Psoas muscle (tissue), 8 donors: Measurements from ENCODE around the gene KATNBL1. TPM values are rescaled to one million over a fixed set of nuclear protein-coding genes. Genes with fewer than 3 reads are reported as not detected.
"Not testable (repeated sequence)": the region's sequence is repeated elsewhere in the genome, so short reads cannot be mapped to it uniquely, and the experiment has no call there.

ENCODE experiments used
- ATAC-seq, 4 donors: fragments of 200-7000 bp; cut with Tn5 transposase; one replicate each; pipeline ENCODE4 v1.9.1; 2020; ENCODE audit warnings: moderate library complexity in 3 of 4, mild to moderate bottlenecking in 2 of 4
- DNase-seq, 2 donors: peaks; one replicate each; pipeline ENCODE4 v3.0.0-alpha.2; 2020
- H3K27ac ChIP-seq: fragments of 200-600 bp; one replicate; pipeline ENCODE4 v1.8.0; 2022
- H3K27me3 ChIP-seq, 3 donors: fragments of 200-600 bp in 1 of 3; one replicate each; pipeline versions ENCODE4 v1.6.1 to v1.8.0; 2013 to 2022; ENCODE audit warnings: low read length in 2 of 3, mild to moderate bottlenecking in 2 of 3, moderate library complexity in 1 of 3; ENCODE audit not compliant: insufficient read depth in 3 of 3
- H3K36me3 ChIP-seq, 2 donors: fragments of 200-600 bp in 1 of 2; one replicate each; pipeline versions ENCODE4 v1.6.1 to v1.8.0; 2013 to 2022; ENCODE audit warnings: low read depth in 1 of 2, mild to moderate bottlenecking in 1 of 2, moderate library complexity in 1 of 2; ENCODE audit not compliant: insufficient read depth in 1 of 2
- H3K4me1 ChIP-seq: fragments of 200-600 bp; one replicate; pipeline ENCODE4 v1.8.0; 2022
- H3K4me3 ChIP-seq: fragments of 200-600 bp; one replicate; pipeline ENCODE4 v1.8.0; 2022; ENCODE audit warnings: mild to moderate bottlenecking
- H3K9me3 ChIP-seq: fragments of 200-600 bp; one replicate; pipeline ENCODE4 v1.8.0; 2022
- CTCF ChIP-seq: fragments of 200-600 bp; IDR thresholded peaks from one replicate; pipeline ENCODE4 v1.8.0; 2022; ENCODE audit warnings: antibody characterized with exemption
- WGBS, 3 donors: extraction: QIAGEN DNeasy Blood & Tissue Kit; methylation state at CpG; one replicate each; pipeline versions ENCODE4 v1.1.6 to v1.1.7; 2013; 5-methylcytosine and 5-hydroxymethylcytosine counted together
- intact Hi-C, 2 donors: fragments of 100-400 bp; cut with DNase I; formaldehyde crosslinking; loops; one replicate each; pipeline versions ENCODE4 v1.11.0 to v1.14.2; 2022
- polyA plus RNA-seq, 3 donors: library from polyadenylated mRNA; stranded (reverse); fragments of 200-250 nt; gene quantifications; one replicate each; pipeline ENCODE4 v1.2.3, GENCODE V29; 2013
- total RNA-seq, 4 donors: library from RNA; stranded (reverse); fragmentation: NEBNext Ultra II Directional in 2 of 4; extraction: Animal tissue kit (Norgen Biotek cat#: 25700) in 2 of 4; gene quantifications; one replicate each; pipeline versions ENCODE4 v1.2.1 to v1.2.4, GENCODE V29; 2021 to 2023
- donor health status: healthy with polysubstance abuse.
- donor health status: DM: no; HTN: no; CAD: no; lungs with moderate emphysema.
- donor health status: Bipolar disorder and iron deficiency.
- donor health status: healthy.
- donor health status: DM: yes; HTN: yes; CAD: no.
- donor health status: DM: no; HTN: no; CAD: no.
- donor health status: DM: no; HTN: no; CAD: no.
- donor health status: DM: yes; HTN: yes; CAD: no.

The KATNBL1 gene
- total and polyA plus RNA-seq, 7 donors = 10.4 to 22.3 (median 17.3) TPM

GRCh38 chr15:34188711-34189110 is 21.2 kb downstream of the KATNBL1 start:
- no peak for ATAC-seq

DNA sequence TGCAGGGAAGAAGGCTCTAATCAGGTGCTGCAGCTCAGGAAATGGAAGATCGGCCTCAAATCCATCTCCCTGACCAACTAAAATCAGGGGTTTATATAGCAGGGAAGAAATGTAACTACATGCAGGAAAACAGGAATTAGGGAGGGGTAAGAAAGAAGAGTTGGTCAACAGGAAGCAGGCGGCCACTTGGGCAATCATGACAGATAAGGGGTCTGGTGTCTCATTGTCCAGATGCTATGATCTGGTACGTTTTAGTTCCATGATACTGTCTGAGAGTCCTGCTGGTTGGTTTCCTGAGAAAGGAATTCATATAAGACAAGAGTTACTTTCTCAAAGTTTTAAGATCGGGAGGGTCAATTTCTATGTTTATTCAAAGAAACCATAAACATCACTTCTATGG is 24.2 kb downstream of the KATNBL1 start:
- intact Hi-C loops = no loop called here
- 74 to 96% (median 77%) methylated on average over 4 of the region's 4 CpGs for WGBS, 3 donors
- no peak for TF ChIP-seq CTCF
- H3K36me3 ChIP-seq = no peaks in the 10 kb centered on the region
- no peak overlapping the region for H3K4me3 ChIP-seq
- no peaks in the 10 kb centered on the region for H3K27me3 ChIP-seq
- peaks cover 6% of the 10 kb centered on the region for H3K4me1 ChIP-seq
- H3K27ac ChIP-seq = no peak overlapping the region
- ATAC-seq (no peak), DNase-seq (no peak)
- no peaks in the 10 kb centered on the region for H3K9me3 ChIP-seq

More at GRCh38 chr15:34188711-34189110, 21.2 kb downstream of the KATNBL1 start:
- Histone ChIP-seq H3K9me3 (no peaks in the 10 kb centered on the region), H3K4me3 (no peak overlapping the region), H3K4me1 (peaks cover 6% of the 10 kb centered on the region), H3K36me3 (no peaks in the 10 kb centered on the region), H3K27ac (no peak overlapping the region), H3K27me3 (no peaks in the 10 kb centered on the region)
- no peak for TF ChIP-seq CTCF
- DNase-seq = no peak
- 77 to 80% (median 78%) methylated on average over 5 of the region's 5 CpGs for WGBS, 3 donors
- intact Hi-C loops = no loop called here

- intact Hi-C loops = no loop called here
- H3K36me3 ChIP-seq = no peaks in the 10 kb centered on the region
- DNase-seq = no peak
- 51 to 66% (median 54%) methylated on average over 4 of the region's 4 CpGs for WGBS, 3 donors
- no peaks in the 10 kb centered on the region for H3K27me3 ChIP-seq
- ATAC-seq = no peak
- H3K4me3 ChIP-seq = no peak overlapping the region
- no peaks in the 10 kb centered on the region for H3K9me3 ChIP-seq
- no peak for TF ChIP-seq CTCF
- peaks cover under 1% of the 10 kb centered on the region for H3K4me1 ChIP-seq
- no peak overlapping the region for H3K27ac ChIP-seq
Measured at GRCh38 chr15:34182942-34183341, 27.0 kb downstream of the KATNBL1 start.

GRCh38 chr15:34179234-34179633 is 30.7 kb downstream of the KATNBL1 start:
- Histone ChIP-seq H3K9me3 (no peaks in the 10 kb centered on the region), H3K27ac (no peak overlapping the region), H3K4me3 (no peak overlapping the region), H3K27me3 (no peaks in the 10 kb centered on the region), H3K36me3 (no peaks in the 10 kb centered on the region), H3K4me1 (no peaks in the 10 kb centered on the region)
- whole genome bisulfite sequencing, 3 donors = 78 to 89% (median 83%) methylated on average over 3 of the region's 3 CpGs
- DNase-seq (no peak), ATAC-seq (no peak)
- intact Hi-C loops = no loop called here
- TF ChIP-seq CTCF = no peak

DNA sequence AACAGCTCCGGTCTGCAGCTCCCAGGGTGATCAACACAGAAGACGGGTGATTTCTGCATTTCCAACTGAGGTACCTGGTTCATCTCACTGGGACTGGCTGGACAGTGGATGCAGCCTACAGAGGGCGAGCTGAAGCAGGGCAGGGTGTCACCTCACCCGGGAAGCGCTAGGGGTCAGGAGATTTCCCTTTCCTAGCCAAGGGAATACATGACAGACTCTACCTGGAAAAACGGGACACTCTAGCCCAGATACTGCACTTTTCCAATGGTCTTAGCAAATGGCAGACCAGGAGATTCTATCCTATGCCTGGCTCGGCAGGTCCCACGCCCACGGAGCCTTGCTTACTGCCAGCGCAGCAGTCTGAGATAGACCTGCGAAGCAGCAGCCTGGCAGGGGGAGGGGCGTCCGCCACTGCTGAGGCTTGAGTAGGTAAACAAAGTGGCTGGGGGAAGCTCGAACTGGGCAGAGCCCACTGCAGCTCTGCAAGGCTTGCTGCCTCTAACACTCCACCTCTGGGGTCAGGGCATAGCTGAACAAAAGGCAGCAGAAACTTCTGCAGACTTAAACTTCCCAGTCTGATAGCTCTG is 43.8 kb downstream of the KATNBL1 start:
- H3K9me3 ChIP-seq, ATAC-seq: not testable (repeated sequence)

More for the DNA sequence above, 43.8 kb downstream of the KATNBL1 start:
- WGBS, 3 donors = 93 to 96% (median 95%) methylated on average over 14 of the region's 14 CpGs
- H3K4me3 ChIP-seq, H3K27me3 ChIP-seq, DNase-seq, H3K36me3 ChIP-seq, intact Hi-C loops, H3K27ac ChIP-seq, H3K4me1 ChIP-seq: not testable (repeated sequence)
